K562 (cell line): ENCODE measurements around the gene DHX35. TPM values are rescaled to one million over a fixed set of nuclear protein-coding genes. Genes with fewer than 3 reads are reported as not detected.

ENCODE experiments used
- ATAC-seq: fragments of 200-7000 bp; cut with Tn5 transposase; 3 replicates; pipeline ENCODE4 v1.9.1; 2020; ENCODE audit warnings: moderate library complexity
- BruUV-seq: library from RNA; stranded (reverse); fragments of 400-500 nt; replicated peaks from 2 replicates; lab custom pipeline; 2021; lab: Mats Ljungman, UMichigan
- CTCF ChIA-PET: fragments of 300-600 bp; formaldehyde crosslinking; extraction: SDS; loops from one replicate; lab custom pipeline; 2021; ENCODE audit warnings: low intra/inter-chr PET ratio; lab: Yijun Ruan, JAX
- POLR2A ChIA-PET: fragments of 300-600, 350-650 bp; sonication (Branson Sonifier 250); formaldehyde crosslinking; extraction: SDS; loops from one replicate; lab custom pipeline; 2021; ENCODE audit warnings: antibody characterized with exemption, inconsistent platforms; lab: Yijun Ruan, JAX
- DNase-seq, 4 experiments: peaks; one replicate each; pipeline versions ENCODE4 v3.0.0 to v3.0.0-alpha.2; 2011 to 2018; ENCODE audit warnings: low spot score in 3 of 4, mixed read lengths in 3 of 4; ENCODE audit errors: extremely low read depth in 1 of 4
- FAIRE-seq: peaks from 2 replicates; lab custom pipeline; 2011; peaks lifted over from hg19 to GRCh38; lab: Jason Lieb, UNC
- H2AFZ ChIP-seq: 2 replicates; pipeline ENCODE4 v1.6.0; 2011; ENCODE audit warnings: low read depth, low read length, control low read depth, inconsistent platforms
- H3K27ac ChIP-seq: fragments of 200-600 bp; 3 replicates; pipeline ENCODE4 v1.8.0; 2011; ENCODE audit warnings: low read depth, mild to moderate bottlenecking, control low read depth, inconsistent platforms, low read length, moderate library complexity, mixed read lengths; ENCODE audit errors: extremely low read depth
- H3K27me3 ChIP-seq, 2 experiments: fragments of 300-600 bp in 1 of 2; 2 replicates in 1 of 2; 3 replicates in 1 of 2; pipeline versions ENCODE4 v1.6.0 to v1.8.0; 2011; ENCODE audit warnings: inconsistent platforms in 2 of 2, low read length in 2 of 2, mild to moderate bottlenecking in 1 of 2, mixed read lengths in 1 of 2, moderate library complexity in 1 of 2; ENCODE audit not compliant: control insufficient read depth in 2 of 2, insufficient read depth in 2 of 2
- H3K36me3 ChIP-seq: fragments of 300-600 bp; 3 replicates; pipeline ENCODE4 v1.8.0; 2011; ENCODE audit warnings: mild to moderate bottlenecking, low read length, inconsistent platforms; ENCODE audit not compliant: control insufficient read depth, insufficient read depth
- H3K4me1 ChIP-seq, 2 experiments: fragments of 200-600 bp in 1 of 2; replicated peaks in 1 of 2; 2 replicates in 1 of 2; 3 replicates in 1 of 2; pipeline versions ENCODE4 v1.5.1 to v1.8.0; 2011; ENCODE audit warnings: inconsistent platforms in 2 of 2, low read length in 2 of 2, mild to moderate bottlenecking in 1 of 2, mixed read lengths in 1 of 2, moderate library complexity in 1 of 2; ENCODE audit not compliant: control insufficient read depth in 2 of 2, insufficient read depth in 2 of 2
- H3K4me2 ChIP-seq: 2 replicates; pipeline ENCODE4 v1.6.1; 2011; ENCODE audit warnings: low read length, control low read depth, inconsistent platforms, mixed read lengths; ENCODE audit not compliant: insufficient read depth
- H3K4me3 ChIP-seq: fragments of 200-600 bp; sonication (generic), shearing (Covaris generic); 2 replicates; pipeline ENCODE4 v1.5.1; 2016; ENCODE audit warnings: control low read depth, inconsistent platforms
- H3K79me2 ChIP-seq: fragments of 200-600 bp; 3 replicates; pipeline ENCODE4 v1.8.0; 2011; ENCODE audit warnings: low read length, inconsistent platforms; ENCODE audit not compliant: control insufficient read depth, insufficient read depth
- H3K9ac ChIP-seq, 2 experiments: 2 replicates each; pipeline versions ENCODE4 v1.6.0 to v1.6.1; 2011; ENCODE audit warnings: low read depth in 2 of 2, low read length in 2 of 2, control low read depth in 1 of 2, inconsistent platforms in 1 of 2, mild to moderate bottlenecking in 1 of 2, mixed read lengths in 1 of 2; ENCODE audit not compliant: insufficient read depth in 1 of 2
- H3K9me1 ChIP-seq: one replicate; pipeline ENCODE4 v1.6.0; 2011; ENCODE audit warnings: inconsistent platforms, mild to moderate bottlenecking, low read length, moderate library complexity; ENCODE audit not compliant: control insufficient read depth, insufficient read depth
- H3K9me3 ChIP-seq: replicated peaks from 2 replicates; pipeline ENCODE4 v1.5.1; 2011; ENCODE audit warnings: low read depth, low read length, inconsistent platforms; ENCODE audit not compliant: control insufficient read depth, insufficient read depth
- H4K20me1 ChIP-seq: replicated peaks from 2 replicates; pipeline ENCODE4 v1.6.1; 2011; ENCODE audit warnings: low read length, inconsistent platforms, mixed read lengths; ENCODE audit not compliant: control insufficient read depth, insufficient read depth
- CEBPG ChIP-seq, 3 experiments: fragments of 200-800 bp in 1 of 3; sonication (Bioruptor generic) in 1 of 3; sonication (generic) in 1 of 3; formaldehyde crosslinking in 1 of 3; IDR thresholded peaks in 2 of 3; conservative IDR thresholded peaks in 1 of 3; 2 replicates each; pipeline versions ENCODE4 v1.6.1 to v1.8.0; 2016 to 2022; ENCODE audit warnings: missing compliant biosample characterization in 2 of 3, missing genetic modification characterization in 2 of 3, mild to moderate bottlenecking in 1 of 3, missing genetic modification reagents in 1 of 3
- EGR1 ChIP-seq: fragments of 450-650 bp; conservative IDR thresholded peaks from 2 replicates; pipeline ENCODE4 v1.6.1; 2017; ENCODE audit warnings: mild to moderate bottlenecking
- EP400 ChIP-seq: fragments of 450-650 bp; IDR thresholded peaks from 2 replicates; pipeline ENCODE4 v1.6.1; 2017; ENCODE audit warnings: antibody characterized with exemption, mild to moderate bottlenecking, moderate library complexity
- EZH2 ChIP-seq: IDR thresholded peaks from 2 replicates; pipeline ENCODE4 v1.6.1; 2012; ENCODE audit warnings: low read depth, mild to moderate bottlenecking, inconsistent platforms, low read length, borderline replicate concordance
- FOSL1 ChIP-seq: fragments of 200-800 bp; sonication (Bioruptor generic); conservative IDR thresholded peaks from 2 replicates; pipeline ENCODE4 v1.6.1; 2016; ENCODE audit warnings: missing genetic modification characterization, missing compliant biosample characterization
- HDAC6 ChIP-seq: IDR thresholded peaks from 2 replicates; pipeline ENCODE4 v1.6.1; 2012; ENCODE audit warnings: low read depth, mild to moderate bottlenecking, control low read depth, inconsistent platforms, low read length, moderate library complexity
- HOXB6 ChIP-seq: fragments of 250-450 bp; sonication (Bioruptor Pico); IDR thresholded peaks from 2 replicates; pipeline ENCODE4 v1.5.1; 2022; ENCODE audit warnings: mild to moderate bottlenecking, borderline replicate concordance
- JUND ChIP-seq, 2 experiments: IDR thresholded peaks; 2 replicates in 1 of 2; 3 replicates in 1 of 2; pipeline ENCODE4 v1.6.1; 2011; ENCODE audit warnings: borderline replicate concordance in 2 of 2, low read depth in 2 of 2, low read length in 2 of 2, improper control_type of control experiment in 1 of 2, missing biosample characterization in 1 of 2, missing genetic modification characterization in 1 of 2, missing genetic modification reagents in 1 of 2
- KDM1A ChIP-seq, 2 experiments: fragments of 450-650 bp; IDR thresholded peaks; 2 replicates each; pipeline ENCODE4 v1.6.1; 2016; ENCODE audit warnings: mild to moderate bottlenecking in 2 of 2
- KLF1 ChIP-seq: fragments of 450-650 bp; IDR thresholded peaks from 2 replicates; pipeline ENCODE4 v1.6.1; 2016; ENCODE audit warnings: missing genetic modification characterization, missing compliant biosample characterization
- MEIS2 ChIP-seq: fragments of 450-650 bp; IDR thresholded peaks from 2 replicates; pipeline ENCODE4 v1.6.1; 2014; ENCODE audit warnings: mild to moderate bottlenecking; ENCODE audit not compliant: partially characterized antibody
- ZNF121 ChIP-seq: sonication (generic); formaldehyde crosslinking; conservative IDR thresholded peaks from 2 replicates; pipeline ENCODE4 v1.8.0; 2022; ENCODE audit warnings: missing genetic modification reagents
- ZNF408 ChIP-seq: fragments of 250-450 bp; sonication (Bioruptor Pico); IDR thresholded peaks from 2 replicates; pipeline ENCODE4 v1.4.0; 2020; ENCODE audit warnings: low read depth, mild to moderate bottlenecking, moderate library complexity
- WGBS: fragments of 100-300 bp; shearing (Covaris generic); methylation state at CpG from one replicate; pipeline ENCODE4 v1.1.6; 2016; ENCODE audit warnings: low coverage, mixed read lengths; ENCODE audit not compliant: insufficient coverage; ENCODE audit errors: missing lambda C conversion rate; 5-methylcytosine and 5-hydroxymethylcytosine counted together
- in situ Hi-C: fragments of 300-500 bp; cut with MboI; formaldehyde crosslinking; loops from 4 replicates; pipeline ENCODE4 v1.15.0; 2018; ENCODE audit warnings: inconsistent platforms, mixed read lengths
- intact Hi-C: fragments of 100-400 bp; cut with micrococcal nuclease; formaldehyde crosslinking; loops from 2 replicates; pipeline ENCODE4 v1.14.2; 2022
- polyA plus RNA-seq, 8 experiments: library from polyadenylated mRNA; depleted of rRNA in 4 of 8; stranded (reverse) in 5 of 8; unstranded in 3 of 8; fragments of >200 nt; fragmentation: Nextera tagmentation in 2 of 8; fragmentation: Illumina TruSeq in 1 of 8; extraction: Ambion mirVana in 2 of 8; extraction: Trizol in 1 of 8; gene quantifications; 2 replicates each; pipeline versions ENCODE4 v1.2.1 to v1.2.3, GENCODE V29; 2011 to 2014; ENCODE audit warnings: inconsistent platforms in 1 of 8, missing spikeins in 1 of 8
- total RNA-seq, 7 experiments: library from RNA; depleted of rRNA in 6 of 7; stranded (reverse); fragments of >200 nt in 6 of 7; fragmentation: Illumina TruSeq in 2 of 7; extraction: Trizol in 2 of 7; gene quantifications; 2 replicates each; pipeline versions ENCODE4 v1.2.1 to v1.2.3, GENCODE V29; 2011 to 2021; ENCODE audit warnings: low replicate concordance in 1 of 7
- TF ChIP-seq, protein P1 (sequence below): fragments of 200-800 bp; sonication (Bioruptor generic); IDR thresholded peaks from 2 replicates; pipeline ENCODE4 v1.6.1; 2017; ENCODE audit warnings: missing genetic modification characterization, missing compliant biosample characterization

Gene DHX35
- total and polyA plus RNA-seq, 9 of the 15 experiments (the other 6 are each of a cell fraction or from before 2014, with no cell fraction given), result 6.5 to 25.6 (median 16.9) TPM

DNA sequence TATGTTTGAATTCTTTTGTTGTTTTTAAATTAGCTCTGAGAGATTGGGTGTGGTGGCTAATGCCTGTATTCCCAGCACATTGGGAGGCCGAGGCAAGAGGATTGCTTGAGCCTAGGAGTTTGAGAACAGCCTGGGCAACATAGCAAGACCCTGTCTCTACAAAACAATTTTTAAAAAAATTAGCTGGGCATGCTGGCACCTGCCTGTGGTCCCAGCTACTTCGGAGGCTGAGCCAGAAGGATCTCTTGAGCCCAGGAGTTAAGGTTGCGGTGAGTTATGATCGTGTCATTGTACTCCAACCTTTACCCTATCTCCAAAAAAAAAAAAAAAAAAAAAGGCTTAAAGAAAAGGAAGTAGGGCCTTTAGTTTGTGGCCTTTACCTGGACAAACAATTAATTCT, 22.9 kb downstream of the DHX35 start:
- H4K20me1 ChIP-seq, result no peaks in the 10 kb centered on the region
- H3K27me3 ChIP-seq, result no peaks in the 10 kb centered on the region
- in situ Hi-C loops, result no loop called here
- H3K79me2 ChIP-seq, result peaks cover 3% of the 10 kb centered on the region
- no peak overlapping the region for H3K27ac ChIP-seq
- TF ChIP-seq ZNF121 (peak; percentile 56; the same call in 1 of the 2 replicates), HDAC6 (no peak), EZH2 (no peak)
- WGBS, result 67% methylated on average over 4 of the region's 4 CpGs
- no peak for DNase-seq
- H3K4me1 ChIP-seq, result peaks cover 0 to 3% of the 10 kb centered on the region in 2 experiments; a peak in 2 of 5 replicates
- intact Hi-C loops, result no loop called here
- ChIA-PET CTCF (no interaction called here), POLR2A (interaction anchor here (0.8 to 1.9 kb wide), 6 partner anchors 10 to 63 kb away, joined by 3 to 6 read pairs (median 4); partner anchors contain the start of gene FAM83D)
- ATAC-seq, result no peak
- no peaks in the 10 kb centered on the region for H3K9me1 ChIP-seq
- no peak for FAIRE-seq
- H3K9ac ChIP-seq, result no peak overlapping the region
- H3K4me2 ChIP-seq, result no peak overlapping the region
- H3K36me3 ChIP-seq, result peaks cover 44% of the 10 kb centered on the region
- BruUV-seq, result no TSS peak
- no peaks in the 10 kb centered on the region for H3K9me3 ChIP-seq
- H3K4me3 ChIP-seq, result no peak overlapping the region
- no peak overlapping the region for H2AFZ ChIP-seq

DNA sequence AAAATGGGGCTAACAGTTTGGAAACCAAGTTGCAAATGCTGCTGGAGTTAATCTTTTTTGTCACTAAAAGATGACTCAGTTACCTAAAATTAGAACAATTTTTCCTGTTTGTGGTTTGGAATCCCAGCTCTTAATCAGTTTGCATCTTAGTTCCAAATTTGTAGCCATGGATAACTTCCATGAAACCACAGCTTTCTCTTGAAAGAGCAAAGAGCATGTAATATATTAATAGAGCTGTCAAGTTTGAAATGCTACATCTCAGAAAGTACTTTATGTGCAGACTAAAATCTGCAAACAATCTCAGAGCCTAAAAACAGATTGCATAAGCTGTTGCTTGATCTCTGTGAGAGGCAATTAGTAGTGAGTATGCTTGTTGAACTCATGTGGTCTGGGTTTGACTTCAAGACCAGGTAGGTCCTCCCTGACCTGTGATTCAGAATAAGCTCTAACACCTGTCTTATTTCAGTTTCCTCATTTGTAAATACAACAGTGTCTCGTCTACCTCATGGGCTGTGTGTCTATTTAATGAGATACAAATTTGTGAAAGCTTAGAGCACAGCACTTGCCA, 23.5 kb downstream of the DHX35 start:
- no peaks in the 10 kb centered on the region for H3K9me1 ChIP-seq
- H3K27me3 ChIP-seq, result no peaks in the 10 kb centered on the region
- WGBS, result 79% methylated on average over 1 of the region's 1 CpG
- H3K9ac ChIP-seq, result no peak overlapping the region
- H3K36me3 ChIP-seq, result peaks cover 46% of the 10 kb centered on the region
- POLR2A ChIA-PET, result interaction anchor here (0.8 to 1.9 kb wide), 6 partner anchors 9 to 64 kb away, joined by 3 to 6 read pairs (median 4); partner anchors contain the start of gene FAM83D
- H3K4me3 ChIP-seq, result no peak overlapping the region
- H3K4me2 ChIP-seq, result no peak overlapping the region
- CTCF ChIA-PET, result no interaction called here
- no peak overlapping the region for H3K27ac ChIP-seq
- FAIRE-seq (peak; percentile 29), DNase-seq (no peak), ATAC-seq (no peak)
- H3K4me1 ChIP-seq, result peaks cover 0 to 3% of the 10 kb centered on the region in 2 experiments; a peak in 2 of 5 replicates
- H3K79me2 ChIP-seq, result no peaks in the 10 kb centered on the region
- no peaks in the 10 kb centered on the region for H3K9me3 ChIP-seq
- intact Hi-C loops (no loop called here), in situ Hi-C loops (no loop called here)
- H2AFZ ChIP-seq, result no peak overlapping the region
- no TSS peak for BruUV-seq
- no peaks in the 10 kb centered on the region for H4K20me1 ChIP-seq
- peak; percentile 92 to 94 for TF ChIP-seq KDM1A (IDR thresholded peaks at IDR 0.05)
- peak; percentile 54 for TF ChIP-seq FOSL1 (tag)
- TF ChIP-seq, protein P1, sequence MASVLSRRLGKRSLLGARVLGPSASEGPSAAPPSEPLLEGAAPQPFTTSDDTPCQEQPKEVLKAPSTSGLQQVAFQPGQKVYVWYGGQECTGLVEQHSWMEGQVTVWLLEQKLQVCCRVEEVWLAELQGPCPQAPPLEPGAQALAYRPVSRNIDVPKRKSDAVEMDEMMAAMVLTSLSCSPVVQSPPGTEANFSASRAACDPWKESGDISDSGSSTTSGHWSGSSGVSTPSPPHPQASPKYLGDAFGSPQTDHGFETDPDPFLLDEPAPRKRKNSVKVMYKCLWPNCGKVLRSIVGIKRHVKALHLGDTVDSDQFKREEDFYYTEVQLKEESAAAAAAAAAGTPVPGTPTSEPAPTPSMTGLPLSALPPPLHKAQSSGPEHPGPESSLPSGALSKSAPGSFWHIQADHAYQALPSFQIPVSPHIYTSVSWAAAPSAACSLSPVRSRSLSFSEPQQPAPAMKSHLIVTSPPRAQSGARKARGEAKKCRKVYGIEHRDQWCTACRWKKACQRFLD (CRISPR knock-in tag), result no peak
- no peak for TF ChIP-seq HOXB6 (CRISPR knock-in tag)
- no peak for TF ChIP-seq ZNF408 (CRISPR knock-in tag)
- no peak for TF ChIP-seq EGR1
- peak; percentile 62; the same call in 1 of the 2 replicates for TF ChIP-seq JUND (IDR thresholded peaks at IDR 0.05; ENCODE audit: borderline replicate concordance, low read depth, low read length)
- TF ChIP-seq JUND (tag; IDR thresholded peaks at IDR 0.05; ENCODE audit: borderline replicate concordance, low read depth, low read length), result peak; percentile 72; the same call in 2 of the 3 replicates
- TF ChIP-seq EP400, result no peak
- peak; percentile 75 for TF ChIP-seq MEIS2
- TF ChIP-seq CEBPG (CRISPR knock-in tag; IDR thresholded peaks at IDR 0.05), result no peak
- peak; percentile 46 to 65; a peak in 3 of 4 replicates for TF ChIP-seq CEBPG (tag; conservative IDR thresholded peaks at IDR 0.05 in 1 of 2, IDR thresholded peaks at IDR 0.05 in 1 of 2)
- TF ChIP-seq KLF1 (tag), result no peak
